EL (cell line): ENCODE results near the gene FBXO44.

Source experiments
- DNase-seq: peaks from one replicate; pipeline ENCODE4 v3.0.0-alpha.2; 2016

The FBXO44 gene

DNA sequence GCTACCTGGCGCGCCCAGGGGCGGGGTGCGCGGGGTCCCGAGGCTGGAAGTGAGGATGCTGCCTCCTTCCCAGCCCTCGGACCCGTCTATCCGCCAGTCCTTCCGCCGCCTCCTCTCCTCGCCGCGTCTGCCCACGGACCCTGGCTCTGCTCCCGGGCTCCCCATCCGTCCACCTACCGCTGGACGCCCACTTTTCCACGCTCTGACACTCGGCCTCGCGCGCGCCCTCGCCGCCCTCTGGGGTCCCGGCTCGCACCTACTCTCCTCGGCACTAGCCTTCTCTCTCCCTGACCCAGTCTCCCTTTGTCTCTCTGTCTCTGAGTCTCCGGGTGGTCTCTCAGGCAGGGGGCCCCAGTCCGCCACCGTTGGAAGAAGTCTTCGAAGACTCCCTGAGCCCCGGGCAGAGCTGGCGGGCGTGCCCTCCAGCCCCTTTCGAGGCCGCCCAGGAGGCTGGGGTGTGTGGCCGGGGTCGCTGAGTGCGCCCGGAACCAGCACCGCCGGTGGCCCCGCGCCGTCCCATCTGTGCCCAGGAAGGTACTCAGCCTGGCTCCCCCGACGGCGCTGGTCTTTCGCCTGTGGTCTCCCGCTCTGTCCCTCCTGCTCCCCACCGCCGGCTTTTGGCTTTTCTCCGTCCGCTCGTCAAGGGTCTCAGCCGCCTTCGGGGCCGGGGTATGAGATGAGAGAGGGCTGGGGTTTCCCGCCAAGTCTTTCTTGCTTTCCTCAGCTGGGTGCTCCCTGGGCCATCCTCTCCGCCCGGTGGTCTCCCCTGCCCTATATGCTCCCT is 37.4 kb downstream of the FBXO44 start:
- DNase-seq: no peak

DNA sequence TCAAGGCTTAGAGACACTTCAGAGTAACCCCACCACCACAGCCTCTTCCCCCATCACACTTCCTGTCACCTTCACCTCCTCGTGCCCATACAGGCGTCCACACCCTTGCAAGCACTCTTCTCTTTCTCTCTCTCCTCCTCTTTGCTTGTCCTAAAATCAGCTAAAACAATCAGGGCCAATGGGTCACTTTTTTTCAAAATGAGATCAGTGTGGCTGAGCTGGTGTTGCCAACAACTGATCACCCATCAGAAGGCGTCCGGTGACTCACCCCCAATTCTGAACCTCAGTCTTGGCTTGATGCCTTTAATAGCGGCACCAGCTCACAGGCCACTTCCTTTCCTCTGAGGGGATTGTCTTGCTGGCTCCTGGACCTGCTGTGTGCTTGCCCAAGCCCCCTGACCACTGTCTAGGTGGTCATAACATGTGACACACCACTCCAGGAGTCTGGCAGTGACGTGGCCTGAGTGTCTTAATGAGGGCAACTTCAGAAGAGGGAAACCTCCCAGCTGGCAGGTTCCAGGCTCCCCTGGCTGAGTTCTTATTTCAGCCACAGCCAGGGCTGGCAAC is 38.4 kb downstream of the FBXO44 start:
- DNase-seq: peak; percentile 90

DNA sequence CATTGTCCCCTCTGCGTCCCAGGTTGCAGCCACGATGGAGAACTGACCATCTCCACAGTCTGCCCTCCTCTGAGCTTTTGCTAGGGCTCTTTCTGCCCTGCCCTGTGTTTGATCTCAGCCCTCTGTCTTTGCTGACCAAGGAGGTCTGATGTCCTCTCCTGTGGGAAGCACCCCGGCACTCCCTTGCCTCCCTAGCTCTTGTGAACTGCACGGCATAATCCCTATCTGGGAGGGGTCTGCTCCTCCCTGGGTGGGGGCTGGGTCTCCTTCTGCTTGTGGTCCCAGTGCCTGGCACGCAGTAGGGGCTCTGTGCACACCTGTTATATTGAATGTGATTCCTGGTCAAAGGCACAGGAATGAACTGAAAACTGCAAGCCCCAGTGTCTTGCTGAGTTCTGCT is 39.2 kb downstream of the FBXO44 start:
- no peak for DNase-seq

DNA sequence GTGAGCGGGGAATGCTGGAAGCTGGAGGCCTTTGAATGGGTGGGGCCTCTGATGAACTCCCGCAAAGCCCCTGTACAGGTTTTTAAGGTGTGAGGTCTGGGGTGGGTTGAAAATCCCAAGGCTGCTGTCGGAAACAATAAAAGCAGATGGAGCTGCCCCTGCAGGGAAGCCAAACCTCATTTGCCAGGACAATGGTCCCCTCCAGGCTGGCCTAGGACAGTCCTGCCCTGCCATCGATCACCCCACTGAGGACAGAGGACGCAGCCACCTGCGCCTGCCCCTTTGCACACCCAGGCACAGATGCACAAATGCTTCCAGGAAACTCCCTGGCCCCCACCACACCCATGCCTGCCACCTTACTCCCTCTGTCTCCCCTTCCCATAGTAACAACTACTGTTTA is 41.2 kb downstream of the FBXO44 start:
- no peak for DNase-seq

DNA sequence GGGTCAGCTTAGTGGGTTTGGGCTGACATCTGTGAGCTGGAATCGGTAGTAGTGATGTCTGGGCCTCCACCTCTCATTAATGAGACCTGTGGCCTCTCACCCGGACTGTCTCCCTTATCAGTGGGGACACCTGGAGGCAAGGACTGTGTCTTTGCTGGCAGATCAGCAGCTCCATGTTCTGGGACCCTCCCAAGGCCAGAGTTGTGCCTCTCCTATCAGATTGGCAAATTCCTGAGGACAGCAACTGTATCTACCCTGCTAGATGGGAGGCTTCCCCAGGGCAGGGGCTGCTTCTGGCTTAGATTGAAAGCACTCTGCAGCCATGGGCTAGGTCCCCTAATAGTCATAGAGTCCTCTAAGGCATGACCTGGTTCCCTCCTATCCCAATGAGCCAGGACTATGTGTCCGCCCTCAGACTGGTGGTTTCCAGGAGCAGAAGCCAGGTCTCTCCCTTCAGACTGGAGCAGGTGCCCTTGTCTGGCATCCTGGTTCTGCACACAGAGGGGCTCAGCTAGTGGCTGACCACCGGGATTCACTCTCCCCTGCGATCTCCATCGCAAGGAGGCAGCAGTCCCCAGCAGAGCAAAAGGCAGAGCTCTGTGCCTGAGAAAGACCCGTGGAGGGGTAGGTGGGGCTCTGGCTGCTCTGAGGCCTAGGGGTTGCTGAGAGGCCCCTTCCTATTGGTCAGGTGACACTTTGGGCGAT is 42.7 kb downstream of the FBXO44 start:
- DNase-seq: no peak

DNA sequence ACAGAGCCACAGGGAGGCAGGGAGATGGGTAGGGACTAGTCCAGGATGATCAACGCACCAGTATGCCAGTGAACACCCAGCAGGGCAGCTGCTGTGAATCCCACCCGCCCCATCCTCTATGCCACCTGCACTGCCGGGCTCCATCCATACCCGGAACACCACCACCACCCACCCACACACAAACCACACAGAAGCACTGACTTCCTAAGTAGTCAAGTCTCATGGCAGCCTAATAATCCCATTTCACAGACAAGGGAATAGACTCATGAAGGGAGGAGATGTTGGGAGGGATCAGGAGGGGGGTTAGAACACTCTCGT is 43.2 kb downstream of the FBXO44 start:
- no peak for DNase-seq

DNA sequence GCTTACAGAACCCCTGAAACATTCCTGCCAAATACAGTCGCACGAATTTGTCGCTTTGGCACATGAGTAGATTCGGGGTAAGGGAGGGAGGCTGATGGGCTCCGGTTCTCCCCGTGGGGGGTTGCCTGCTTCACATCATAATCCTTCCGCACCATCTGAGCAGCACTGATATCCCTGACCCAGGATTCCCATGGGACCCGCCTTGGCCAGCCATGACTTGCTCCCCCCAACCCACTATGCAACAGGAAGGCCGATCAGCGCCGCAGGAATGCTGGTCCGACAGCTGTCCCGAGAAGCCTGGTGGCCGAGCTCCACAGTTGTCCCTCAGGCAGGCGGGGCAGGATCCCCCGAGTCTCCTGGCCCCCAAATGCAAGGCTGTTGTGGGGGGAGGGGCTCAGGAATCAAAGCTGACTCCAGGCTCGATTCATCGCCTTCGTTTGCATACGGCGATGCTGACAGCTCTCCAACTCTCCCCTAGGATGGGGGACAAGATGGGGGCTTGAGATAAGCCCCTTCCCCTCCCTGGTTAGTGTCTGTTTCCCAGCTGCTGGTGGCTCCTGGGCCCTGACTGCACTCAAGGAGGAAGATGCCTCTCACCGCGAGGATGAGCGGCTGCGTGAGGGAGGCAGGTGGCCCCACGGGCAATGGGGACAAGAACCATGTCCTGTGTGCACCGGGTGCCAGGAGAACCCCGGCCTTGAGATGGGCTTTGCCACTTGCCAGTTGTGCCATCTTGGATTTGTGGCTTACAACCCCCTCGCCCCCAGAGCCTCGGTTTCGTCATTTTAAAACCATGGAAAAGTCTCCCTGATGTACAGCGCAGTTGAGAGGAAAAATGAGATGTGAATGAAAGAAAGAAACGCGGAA is 46.2 kb downstream of the FBXO44 start:
- DNase-seq: no peak

DNA sequence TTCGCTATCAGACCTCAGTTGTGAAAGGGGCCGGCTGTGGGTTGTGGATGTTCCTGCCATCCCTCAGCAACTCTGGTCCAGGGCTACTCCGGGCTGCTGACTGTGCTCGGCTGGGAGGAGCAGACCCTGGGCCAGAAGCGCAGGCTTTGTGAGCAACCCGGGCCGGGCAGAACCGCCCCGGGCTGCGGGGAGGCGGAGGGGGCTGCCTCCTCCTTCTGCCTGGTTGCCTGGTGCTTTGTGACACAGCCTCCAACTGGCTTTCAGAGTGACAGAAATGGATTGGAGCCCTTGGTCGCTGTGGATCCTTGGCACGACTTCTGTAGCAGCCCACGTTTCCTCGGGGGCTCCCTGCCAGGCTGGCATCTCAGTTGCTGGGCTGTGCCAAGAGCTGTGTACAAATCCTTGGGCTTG is 46.9 kb downstream of the FBXO44 start:
- no peak for DNase-seq

DNA sequence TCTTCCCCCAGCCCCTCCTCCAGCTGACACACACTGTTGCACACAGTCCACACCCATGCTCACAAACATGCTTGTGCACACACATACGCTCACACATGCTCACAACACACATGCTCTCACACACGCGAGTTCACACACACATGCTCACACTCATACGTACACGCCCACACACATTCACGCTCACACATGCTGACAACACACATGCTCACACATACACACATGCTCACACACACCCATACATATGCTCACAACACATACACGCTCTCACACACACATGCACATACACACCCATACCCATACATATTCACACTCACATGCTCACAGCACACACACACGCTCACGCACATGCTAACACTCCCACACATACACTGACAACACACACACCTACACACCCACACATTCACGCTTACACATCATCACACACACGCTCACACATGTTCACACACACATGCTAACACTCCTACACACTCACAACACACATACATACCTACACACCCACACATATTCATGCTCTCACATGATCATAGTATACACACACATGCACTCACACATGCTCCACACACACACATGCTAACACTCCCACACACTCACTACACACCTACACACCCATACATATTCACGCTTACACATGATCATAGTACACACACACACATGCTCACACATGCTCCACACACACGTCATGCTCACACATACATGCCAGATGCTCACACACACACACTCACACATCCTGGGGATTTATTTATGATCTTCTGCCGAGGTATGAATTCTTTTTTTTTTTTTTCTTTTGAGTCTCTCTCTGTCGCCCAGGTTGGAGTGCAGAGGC is 47.5 kb downstream of the FBXO44 start:
- DNase-seq: no peak

DNA sequence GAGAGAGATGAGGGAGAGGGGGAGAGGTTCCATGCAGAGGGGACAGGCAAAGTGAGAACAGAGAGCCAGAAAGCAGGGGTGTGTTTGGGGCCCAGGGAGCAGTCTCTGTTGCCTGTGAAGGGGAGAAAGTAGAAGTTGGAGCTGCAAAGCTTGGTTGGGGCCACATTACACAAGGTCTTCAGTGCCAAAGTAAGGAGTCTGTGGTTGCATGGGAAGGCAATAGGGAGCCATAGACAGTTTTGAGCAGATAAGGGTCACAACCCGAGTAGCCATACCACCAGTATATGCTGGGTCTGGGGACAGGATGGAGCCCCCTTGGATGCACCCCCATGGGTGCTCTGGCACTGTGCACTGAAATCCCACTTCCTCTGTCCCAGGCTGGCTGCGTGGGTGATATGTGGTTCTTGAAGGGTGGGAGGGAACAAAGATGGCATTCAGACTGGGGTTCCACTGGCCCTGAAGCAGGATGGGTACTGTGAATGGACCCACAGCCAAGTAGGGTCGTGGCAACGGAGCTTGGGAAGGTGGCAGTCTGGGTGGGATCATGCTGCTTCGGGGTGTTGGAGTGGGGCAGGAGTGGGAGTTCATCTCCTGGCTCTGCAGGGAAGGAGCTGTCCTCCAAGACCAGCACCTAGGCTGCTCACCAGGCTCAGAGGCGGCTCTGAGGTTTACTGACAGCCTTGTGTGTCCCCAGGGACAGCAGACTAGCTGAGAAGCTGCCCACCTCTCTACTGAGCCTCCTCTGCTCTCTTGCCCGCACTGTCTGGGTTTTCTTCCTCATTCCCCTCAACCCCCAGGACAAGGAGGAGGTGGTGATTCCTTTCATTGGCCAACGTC is 48.9 kb downstream of the FBXO44 start:
- no peak for DNase-seq

DNA sequence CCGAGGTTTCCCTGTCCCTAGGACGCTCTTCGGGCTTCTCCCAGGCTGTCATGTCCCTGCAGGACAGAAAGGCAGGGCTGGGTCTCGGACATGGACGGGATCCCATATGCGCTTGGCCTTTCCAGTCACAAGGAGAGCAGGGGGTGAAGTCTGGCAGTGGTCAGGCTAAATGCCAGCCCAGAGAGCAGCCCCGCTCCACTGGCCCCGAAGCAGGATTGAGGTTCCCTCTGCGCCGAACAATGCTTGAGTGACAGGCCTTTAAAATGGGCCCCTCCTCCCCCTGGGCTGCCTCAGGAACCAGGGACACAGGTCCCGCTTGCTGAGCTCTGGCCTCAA is 49.5 kb downstream of the FBXO44 start:
- no peak for DNase-seq

DNA sequence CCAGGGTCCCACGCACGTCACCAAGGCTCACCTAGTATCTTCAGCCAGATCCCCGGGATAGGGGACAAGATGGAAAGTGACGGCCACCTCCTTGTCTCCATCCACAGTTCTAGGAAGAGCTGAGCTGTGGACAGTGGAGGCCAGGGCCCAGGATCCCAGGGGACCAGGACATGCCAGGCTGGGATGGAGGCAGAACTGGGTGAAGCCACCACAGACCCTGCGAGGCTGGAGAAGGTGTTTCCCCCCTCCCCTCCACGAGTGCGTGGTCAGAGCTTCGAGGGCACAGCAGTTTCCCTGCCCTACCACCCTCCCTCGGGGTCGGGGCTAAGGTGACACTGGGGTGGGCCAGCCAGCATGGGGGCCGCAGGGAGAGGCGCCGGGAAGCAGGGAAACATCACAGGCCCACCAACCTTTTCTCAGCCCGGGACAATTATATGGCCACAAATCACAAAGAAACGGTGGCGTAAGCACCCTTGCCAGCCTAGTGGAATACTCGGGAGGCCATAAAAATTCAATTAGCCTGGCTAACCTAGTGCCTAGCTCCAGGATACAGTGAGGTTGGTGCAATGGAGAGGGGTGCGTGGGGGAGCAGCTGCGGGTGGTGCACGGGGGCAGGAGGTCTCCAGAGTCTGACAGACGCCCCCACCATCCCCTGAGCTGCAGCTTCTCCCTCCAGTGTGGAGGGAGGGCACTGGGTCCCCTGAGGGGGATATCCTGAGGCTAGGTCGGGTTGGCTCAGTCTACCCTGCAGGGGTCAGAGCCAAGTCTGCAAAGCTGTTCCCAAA is 50.2 kb downstream of the FBXO44 start:
- no peak for DNase-seq

DNA sequence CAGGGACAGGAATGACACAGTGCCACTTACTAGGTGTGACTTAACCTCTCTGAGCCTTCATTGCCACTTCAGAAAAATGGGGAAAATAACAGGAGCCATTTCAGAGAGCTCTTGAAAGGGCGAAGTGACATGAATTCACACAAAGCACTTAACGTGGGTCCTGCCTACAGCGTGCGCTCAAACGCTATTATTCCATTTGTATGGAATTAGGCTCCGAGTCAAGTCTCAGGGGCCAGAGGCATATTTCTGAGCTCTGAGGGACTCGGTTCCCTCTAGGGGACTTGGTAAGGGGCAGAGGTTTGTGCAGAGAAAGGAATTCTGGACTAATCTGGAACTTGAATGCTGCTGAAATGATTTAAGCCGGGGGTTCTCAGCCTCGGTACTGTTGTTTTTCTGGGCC is 50.9 kb downstream of the FBXO44 start:
- DNase-seq: no peak

DNA sequence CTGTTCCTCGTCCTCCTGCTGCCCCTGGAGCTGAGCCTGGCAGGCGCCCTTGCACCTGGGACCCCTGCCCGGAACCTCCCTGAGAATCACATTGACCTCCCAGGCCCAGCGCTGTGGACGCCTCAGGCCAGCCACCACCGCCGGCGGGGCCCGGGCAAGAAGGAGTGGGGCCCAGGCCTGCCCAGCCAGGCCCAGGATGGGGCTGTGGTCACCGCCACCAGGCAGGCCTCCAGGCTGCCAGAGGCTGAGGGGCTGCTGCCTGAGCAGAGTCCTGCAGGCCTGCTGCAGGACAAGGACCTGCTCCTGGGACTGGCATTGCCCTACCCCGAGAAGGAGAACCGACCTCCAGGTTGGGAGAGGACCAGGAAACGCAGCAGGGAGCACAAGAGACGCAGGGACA is 51.6 kb downstream of the FBXO44 start:
- no peak for DNase-seq

DNA sequence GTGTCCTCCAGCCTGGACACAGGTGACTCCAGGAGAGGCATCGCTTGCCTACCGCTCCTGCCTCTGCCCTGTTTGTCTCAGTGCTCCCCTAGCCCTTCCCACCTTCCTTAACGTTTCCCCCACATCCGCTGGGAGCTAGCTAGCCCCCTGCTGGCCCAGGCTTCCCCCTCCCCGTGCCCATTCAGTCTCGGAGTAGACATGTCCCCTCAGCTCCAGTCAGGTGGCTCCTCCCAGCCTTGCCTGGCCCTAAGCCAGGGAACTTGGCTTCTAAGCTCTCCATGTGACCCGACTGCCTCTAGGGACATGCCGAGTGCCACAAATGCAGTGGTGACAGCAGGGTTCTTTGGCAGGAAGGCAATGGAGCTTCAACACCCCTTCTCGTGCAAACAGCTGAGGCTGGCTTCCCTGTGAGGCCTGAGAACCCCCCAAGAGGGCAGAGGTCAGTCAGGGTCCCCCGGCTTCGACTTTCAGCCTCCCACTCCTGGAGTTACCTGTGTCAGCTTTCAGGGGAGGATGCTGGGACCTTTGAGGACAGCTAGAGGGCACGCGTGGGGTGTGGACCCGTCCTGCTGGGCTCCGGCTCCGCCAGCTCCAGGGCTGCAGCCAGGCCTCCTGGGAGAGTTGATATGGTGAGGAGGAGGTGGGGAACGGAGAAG is 53.1 kb downstream of the FBXO44 start:
- no peak for DNase-seq

DNA sequence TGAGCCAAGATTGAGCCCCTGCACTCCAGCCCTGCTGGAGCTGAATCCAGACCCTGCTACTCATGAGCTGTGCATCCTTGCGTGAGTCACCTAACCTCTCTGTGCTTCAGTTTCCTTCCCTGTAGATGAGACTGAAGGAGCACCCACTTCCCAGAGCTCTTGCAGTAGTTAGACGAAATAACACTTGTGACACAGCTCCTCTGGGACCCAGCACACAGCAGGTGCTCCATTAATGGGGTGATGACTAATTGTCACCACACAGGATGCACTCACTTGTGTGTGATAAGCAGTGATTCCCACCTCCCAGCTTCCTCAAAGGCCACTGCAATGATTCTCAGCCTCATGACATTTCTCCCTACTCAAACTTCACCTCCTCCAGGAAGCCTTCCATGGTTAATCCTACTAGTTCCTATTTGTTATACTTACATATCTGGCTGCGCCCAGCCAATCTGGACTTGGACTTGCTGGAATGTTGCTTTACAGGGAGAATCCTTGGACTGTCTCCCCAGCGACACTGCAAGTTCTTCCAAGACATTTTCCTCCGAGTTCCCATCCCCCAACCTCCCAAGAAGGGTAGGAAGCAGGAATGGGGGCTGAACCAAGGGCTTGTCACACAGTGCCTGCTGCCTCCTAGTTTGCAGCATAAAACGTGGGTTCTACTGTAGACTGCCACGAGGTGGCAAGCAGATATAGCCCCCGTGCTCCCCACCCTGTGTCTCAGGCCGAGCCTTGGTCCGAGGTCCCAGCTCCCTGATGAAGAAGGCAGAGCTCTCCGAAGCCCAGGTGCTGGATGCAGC is 54.1 kb downstream of the FBXO44 start:
- no peak for DNase-seq

DNA sequence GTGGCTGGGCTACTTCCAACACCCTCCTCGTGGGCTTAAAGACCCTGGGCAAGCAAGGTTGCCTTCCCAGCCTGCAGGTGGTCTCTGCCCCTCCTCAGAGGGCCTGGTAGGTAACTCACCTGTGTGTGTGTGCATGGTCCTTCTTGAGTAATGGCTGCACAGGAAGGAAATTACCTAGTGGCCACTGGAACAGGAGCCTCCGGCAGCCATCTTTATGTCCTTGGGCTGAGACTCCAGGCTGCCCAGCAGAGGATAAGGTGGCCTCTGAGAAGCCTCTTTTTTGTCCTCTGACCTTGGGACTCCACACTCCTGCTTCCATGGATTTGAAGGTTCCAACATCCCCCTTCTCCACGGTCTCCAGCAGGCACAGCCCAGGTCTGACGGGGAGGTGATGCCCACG is 56.8 kb downstream of the FBXO44 start:
- no peak for DNase-seq

DNA sequence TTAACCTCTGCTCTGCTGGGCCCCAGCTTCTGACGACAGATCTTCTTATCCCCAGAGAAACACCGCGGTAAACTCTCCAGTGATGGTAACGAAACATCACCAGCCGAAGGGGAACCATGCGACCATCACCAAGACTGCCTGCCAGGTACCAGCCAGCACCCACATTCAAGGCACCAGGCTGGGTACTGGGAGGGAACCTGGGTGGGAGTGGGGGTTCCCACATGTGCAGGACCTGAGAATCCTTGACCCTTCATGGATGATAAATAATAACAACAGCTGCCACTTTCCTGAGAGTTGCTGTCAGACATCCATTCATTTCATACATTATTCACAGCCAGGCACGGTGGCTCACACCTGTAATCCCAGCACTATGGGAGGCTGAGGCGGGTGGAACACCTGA is 57.6 kb downstream of the FBXO44 start:
- DNase-seq: no peak
